Mucosa of gallbladder (tissue), 1 donor: ENCODE measurements around the gene LYPD6B. TPM values are rescaled to one million over a fixed set of nuclear protein-coding genes. Genes with fewer than 3 reads are reported as not detected.

Experiments
- DNase-seq: peaks from one replicate; pipeline ENCODE4 v3.0.0-alpha.2; 2020; ENCODE audit warnings: low spot score
- total RNA-seq: library from RNA; stranded (reverse); gene quantifications from one replicate; pipeline ENCODE4 v1.2.1, GENCODE V29; 2021
- donor health status: DM: no; HTN: no; CAD: no.

Gene LYPD6B
- total RNA-seq, 1 donor from 2014 or later, result 98.5 TPM

DNA sequence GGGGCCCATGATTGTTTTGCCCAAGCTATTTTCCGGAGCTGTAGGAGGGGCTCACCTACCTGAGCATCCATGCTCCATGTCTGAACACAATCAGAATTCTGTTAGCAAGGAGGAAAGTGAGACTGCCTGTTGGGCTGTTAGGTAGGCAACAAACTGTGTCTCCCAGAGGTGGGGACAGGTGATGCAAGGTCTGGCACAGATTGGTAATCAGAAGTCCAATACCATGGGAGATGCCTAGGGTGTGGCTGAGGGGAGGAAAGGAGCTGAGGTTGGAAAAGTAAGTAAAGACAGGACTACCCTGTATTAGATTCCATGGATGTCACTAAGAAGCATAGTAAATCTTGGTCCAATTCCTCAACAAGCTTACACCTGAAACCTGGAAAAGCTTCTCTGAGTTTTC, 3.0 kb downstream of the LYPD6B start:
- no peak for DNase-seq

DNA sequence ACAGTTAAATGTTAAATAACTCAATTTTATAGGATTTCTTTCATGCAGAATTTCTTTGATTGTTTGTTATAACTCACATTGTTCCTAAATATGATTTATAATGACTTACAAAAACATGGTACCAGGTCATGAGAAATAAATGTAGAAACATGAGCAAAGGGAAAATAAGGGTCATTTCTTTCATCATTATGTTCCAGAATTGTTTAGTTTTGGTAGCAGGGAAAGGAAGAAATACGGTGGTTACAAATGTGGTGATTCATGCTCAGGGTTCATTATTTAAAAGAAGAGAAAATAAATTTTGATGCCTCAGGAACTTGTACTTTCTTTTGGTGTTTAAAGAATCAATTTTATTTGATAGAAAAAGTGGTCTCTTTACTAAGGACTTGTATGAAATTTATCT, 4.4 kb downstream of the LYPD6B start:
- DNase-seq, result no peak

DNA sequence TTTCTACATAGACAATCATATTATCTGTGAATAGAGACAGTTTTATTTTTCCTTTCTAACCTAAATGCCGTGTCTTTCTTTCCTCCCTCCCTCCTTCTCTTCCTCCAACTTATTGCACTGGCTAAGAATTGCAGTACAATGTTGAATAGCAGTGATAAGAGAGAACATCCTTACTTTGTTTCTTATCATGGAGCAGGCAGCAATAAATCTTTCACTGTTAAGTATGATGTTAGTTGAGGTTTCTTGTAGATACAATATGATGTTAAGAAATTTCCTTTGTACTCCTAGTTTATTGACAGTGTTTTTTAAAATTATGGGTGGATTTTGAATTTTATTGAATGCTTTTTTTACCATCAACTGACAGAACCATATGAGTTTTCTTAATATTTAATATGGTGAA, 6.0 kb downstream of the LYPD6B start:
- no peak for DNase-seq

DNA sequence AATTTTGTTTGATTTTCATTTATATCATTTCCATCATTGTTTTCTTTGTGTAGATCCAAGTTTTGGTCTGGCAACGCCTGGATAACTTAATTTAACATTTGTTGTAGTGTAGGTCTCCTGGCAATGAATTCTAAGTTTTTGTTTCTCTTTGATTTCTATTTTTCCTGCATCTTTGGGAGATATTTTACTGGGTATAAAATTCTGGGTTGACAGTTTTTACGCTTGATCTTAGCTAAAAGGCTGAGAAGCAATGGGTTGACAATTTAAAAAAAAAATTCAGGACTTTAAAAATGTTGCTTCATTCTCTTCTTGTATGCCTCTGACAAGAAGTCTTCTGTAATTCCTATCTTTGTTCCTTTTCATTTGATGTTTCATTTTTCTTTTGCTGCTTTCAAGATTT, 8.6 kb downstream of the LYPD6B start:
- no peak for DNase-seq

DNA sequence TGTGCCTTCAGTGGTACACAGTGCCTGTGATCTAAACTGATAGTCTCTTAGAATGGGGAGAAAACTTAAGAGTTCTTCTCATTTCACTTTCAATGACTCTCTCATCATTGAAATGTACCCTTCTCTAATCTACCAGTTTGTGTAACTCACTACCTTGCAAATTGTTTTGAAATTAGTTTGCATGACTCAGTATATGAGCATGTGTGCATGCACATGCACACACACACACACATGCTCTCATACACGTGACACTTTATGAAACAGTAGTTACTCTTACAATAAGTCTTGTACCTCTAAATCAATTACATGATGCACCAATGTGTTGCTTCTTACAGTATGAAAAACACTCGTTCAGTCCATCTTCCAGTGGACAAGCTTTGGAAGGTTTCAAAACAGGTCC, 10.6 kb downstream of the LYPD6B start:
- DNase-seq, result no peak

DNA sequence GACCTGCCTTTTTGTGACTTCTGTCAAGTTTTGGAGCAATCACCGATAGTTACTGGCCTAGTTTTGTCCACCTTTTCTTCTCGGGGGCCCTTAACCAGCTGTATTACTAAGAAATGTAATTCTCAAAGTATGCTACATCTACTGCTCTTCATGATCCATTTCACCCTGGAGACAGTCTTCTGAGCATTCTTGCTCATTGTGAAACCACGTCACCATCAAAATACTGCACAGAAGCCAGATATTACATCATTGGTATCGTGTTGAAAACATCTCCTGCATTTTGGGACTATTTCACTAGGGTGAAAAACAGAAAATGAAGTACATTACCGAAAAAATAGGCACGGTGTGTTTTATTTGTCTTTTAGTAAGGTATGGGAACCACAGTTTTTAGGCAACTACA, 11.7 kb downstream of the LYPD6B start:
- no peak for DNase-seq

DNA sequence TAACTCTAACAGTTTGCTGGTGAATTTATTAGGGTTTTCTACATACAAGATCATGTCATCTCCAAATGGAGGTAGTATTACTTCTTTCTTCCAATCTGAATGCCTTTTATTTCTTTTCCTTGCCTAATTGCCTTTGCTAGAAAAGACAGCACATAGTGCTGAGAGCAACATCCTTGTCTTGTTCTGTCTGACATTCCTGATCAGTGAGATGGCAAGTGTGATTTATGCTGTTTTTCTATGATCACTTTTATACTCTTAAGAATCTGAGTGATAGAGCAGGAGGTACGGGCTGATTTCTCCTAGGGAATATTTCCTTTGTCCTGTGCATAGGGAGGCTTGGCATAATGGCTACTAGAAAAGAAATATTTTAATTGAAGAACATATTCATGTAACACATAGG, 17.3 kb downstream of the LYPD6B start:
- DNase-seq, result no peak

DNA sequence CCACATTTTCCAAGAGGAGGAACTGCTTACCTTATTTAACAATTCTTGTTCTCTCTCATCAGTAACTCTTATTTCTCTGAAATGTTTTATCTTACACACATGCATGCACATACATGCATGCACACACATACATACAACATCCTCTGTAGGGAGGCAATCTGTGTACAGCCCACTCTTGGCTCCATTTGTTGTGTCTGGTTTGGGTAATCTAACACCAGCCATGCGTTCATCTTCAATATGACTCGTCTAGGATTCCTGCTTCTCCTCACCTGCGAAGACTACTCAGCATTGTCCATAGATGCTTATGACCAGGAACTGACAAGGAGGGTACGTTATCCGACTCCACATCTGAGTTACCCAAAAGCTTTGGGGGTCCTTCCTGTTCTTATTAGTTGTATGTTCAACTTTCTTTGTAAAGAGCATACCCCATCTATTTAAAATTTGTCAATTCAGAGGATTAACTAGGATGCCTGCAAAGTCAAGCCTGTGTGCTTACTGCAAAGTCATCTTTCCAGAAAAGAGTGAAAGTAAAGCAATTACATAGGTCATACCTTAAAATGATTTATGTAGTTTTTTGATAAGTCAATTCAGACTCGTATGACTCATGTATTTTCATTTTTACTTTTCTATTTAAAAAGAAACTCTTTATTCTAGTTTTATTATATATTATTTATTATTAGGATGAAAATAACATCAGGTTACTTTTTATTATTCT, 18.2 kb downstream of the LYPD6B start:
- no peak for DNase-seq

DNA sequence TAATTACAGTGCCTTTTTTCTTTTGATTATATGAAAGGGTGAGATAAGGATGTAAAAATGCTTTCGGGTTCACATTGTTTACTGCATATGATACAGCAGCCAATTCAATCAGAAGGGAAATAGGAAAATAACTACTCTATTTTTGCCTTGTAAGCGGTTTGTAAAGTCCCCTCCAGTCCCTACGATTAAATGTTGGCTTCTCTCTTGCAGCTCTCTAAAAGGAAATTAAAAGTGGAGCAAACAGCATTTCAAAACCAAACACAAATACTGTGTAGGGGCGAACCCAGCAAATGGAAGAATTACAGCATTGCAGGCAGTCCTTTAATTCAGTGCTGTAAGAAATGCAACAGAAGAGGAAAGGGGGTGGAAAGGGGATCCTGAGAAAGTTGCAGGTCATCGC, 18.9 kb downstream of the LYPD6B start:
- DNase-seq, result no peak

DNA sequence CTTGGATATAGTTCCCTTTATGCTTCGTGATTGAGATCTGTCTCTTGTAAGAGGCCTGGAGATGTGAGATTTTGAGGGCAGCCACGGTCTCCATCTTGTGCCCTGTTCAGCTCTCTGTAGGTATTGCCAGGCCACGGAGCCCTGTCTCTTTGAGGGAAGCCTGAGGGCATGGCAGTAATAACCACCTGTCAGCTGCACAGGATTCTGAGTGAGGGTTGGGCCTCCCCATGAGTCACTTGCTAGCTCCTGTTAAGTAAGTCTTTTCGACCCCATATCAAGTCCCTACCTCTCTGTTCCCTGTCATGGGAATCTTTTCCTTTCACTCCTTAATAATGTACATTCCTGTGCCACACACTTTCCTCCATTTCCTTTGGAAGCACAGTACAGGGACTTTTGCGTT, 20.4 kb downstream of the LYPD6B start:
- DNase-seq, result no peak

DNA sequence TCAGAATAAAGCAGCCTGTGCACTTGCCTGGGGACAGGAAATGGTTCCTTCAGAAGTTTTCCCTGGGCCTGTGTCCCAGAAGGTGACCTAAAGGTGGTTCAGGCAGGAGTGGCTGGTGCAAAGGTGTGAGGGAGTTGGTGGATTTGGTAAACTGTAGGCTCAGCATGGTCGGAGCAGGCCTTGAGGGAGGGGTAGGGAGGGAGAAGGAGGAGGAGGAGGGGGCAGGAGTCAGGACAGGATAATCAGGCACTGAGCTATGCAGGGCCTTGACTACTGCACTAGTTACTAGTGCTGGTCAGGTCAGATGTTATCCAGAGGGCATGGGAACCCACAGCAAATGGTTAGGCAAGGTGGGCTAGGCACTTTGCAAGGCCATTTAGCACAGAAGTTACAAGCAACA, 21.3 kb downstream of the LYPD6B start:
- no peak for DNase-seq

DNA sequence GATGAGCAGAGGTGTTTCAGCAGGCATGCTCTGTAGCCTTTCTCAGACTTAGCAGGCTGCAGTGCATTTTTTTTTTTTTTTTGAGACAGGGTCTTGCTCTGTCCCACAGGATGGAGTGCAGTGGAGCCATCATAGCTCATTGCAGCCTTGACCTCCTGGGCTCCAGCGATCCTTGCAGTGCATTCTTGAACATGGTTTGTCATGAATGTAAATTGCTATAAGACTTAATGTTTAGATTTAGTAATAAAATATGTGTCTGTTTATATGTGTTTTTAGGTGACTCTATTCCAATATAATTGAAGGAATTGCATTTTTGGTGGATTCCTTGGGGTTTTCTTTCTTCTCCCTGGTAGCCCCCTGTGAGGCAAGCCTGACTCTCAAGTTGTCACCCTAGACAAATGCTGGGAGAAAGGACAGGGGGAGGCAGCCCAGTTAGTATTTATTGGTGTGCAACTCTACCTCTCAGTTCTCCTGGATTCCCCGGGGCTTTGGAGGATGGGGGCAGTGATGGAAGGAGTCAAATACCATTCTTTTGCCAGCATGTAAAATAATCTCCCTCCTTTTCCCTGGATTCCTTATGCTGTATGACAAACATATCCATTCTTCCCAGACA, 22.7 kb downstream of the LYPD6B start:
- no peak for DNase-seq

DNA sequence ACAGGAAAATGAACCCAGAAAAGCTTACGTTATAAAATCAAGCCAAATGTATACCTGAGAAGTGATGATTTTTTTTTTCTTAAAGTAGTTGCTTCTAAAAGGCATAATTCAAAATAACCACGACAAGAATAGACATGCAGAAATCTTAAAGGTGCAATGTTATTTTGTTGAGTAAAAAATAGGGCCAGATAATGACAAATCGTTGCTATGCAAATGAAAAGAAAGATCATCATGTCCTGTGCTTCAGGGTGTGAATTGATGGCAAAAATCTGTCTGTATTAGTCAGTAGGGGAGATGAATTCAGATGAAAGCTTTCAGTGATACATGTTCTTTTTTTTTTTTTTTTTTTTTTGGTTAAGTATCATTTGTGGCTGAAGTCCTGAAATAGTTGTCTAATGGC, 24.0 kb downstream of the LYPD6B start:
- DNase-seq, result no peak

DNA sequence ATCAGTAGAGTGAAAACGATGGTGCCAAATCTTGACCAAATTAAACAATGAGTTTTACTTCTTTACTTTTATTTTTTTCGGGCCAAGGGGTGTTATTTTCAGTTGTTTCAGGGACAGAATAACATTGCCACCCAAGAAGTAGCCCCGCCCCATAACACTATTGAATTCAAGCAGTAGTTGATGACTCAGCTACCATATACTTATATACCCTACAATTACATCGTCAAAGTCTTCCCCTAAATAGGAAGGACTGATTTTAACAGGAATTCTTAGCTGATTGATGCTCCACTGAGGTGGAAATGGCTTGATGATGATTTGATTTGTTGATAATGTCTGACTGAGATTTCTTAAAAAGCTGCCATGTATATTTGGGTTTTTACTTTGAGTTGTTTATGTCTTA, 24.7 kb downstream of the LYPD6B start:
- DNase-seq, result no peak

DNA sequence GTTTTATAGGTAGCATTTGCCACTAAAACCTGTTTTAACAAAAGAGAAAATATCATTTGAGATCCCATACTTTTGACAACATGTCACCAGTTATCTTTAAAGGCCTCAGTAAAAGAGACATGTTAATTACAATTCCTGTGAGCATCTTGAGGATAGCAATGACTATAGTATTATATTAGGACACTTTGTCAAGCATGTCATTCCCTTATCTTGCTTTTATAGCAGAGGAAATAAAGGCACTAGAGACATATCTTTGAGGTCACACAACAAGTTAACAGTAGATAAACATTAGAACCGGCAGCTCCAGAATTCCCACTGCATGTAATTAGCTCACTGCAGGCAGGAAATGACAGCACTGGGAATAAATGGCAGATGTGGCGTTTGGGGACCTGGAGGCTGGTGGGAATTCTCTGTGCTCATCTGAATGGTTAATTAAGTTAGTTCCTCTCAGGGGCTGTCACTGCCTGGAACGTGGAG, 25.9 kb downstream of the LYPD6B start:
- DNase-seq, result no peak

DNA sequence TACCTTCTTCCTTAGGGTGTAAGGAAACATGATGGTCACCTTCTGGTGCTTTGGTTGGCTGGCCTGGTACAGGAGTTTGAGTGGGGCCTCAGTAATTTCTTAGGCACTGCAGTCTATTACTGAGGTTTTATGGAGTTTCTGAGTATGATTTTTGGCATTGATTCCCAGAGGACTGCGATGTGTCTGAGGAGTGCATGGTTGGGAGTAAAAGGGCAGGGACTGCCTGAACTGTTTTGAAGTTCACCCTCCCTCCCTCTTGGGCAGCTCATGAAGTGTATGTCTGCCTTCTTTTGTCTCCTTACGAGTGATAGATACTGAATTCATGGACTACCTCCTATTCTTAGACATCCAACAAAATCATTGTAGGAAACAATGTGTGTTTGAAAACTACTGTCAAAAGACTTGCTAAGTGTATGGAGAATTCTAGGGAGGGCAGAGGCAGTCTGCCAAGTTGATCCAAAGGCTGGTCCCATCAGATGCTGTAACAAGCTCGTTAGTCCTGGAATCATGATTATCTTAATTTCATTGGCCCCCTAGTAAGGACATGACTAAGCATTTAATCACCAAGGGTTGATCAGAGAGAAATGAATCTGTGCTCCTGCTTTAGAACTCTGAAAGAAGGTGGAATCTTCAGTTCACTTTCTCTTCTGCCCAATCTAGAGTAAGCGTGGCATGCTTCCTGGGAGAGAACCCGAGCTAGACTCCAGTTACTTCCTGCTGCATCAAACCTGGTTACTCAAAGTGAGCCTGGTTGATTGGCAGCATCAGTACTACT, 26.5 kb downstream of the LYPD6B start:
- no peak for DNase-seq

DNA sequence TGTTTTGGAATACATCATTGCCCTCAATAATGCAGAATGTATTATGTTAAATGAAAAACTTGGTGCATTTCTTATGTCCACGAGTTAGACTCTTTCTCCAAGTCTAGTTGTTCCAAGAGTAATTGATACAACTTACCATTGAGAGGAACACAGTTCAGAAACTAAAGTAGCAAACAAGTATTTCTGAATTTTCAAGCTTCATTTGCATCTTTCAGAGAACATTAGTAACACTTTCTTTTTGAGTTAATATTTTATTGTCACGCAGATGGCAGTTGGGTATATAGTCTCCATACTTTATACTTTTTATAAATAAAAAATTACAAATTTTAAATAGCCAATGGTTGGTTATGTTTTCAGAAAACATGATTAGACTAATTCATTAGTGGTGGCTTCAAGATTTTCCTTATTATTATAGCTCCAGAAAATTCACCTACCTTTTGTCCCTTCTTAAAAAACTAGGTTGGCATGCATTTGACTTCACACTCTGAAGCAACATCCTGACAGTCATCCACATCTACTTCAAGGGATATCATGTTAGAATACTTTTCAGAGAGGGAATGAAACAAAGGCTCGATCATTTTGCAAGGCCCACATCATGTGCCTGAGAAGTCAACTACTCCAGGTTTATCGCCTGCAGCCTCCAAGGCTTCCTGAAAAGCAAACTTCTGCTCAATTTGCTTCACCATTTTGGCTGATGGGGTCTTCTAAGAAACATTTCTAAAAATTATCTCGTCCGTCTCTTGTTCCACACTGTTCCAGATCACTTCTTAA, 29.9 kb downstream of the LYPD6B start:
- no peak for DNase-seq

DNA sequence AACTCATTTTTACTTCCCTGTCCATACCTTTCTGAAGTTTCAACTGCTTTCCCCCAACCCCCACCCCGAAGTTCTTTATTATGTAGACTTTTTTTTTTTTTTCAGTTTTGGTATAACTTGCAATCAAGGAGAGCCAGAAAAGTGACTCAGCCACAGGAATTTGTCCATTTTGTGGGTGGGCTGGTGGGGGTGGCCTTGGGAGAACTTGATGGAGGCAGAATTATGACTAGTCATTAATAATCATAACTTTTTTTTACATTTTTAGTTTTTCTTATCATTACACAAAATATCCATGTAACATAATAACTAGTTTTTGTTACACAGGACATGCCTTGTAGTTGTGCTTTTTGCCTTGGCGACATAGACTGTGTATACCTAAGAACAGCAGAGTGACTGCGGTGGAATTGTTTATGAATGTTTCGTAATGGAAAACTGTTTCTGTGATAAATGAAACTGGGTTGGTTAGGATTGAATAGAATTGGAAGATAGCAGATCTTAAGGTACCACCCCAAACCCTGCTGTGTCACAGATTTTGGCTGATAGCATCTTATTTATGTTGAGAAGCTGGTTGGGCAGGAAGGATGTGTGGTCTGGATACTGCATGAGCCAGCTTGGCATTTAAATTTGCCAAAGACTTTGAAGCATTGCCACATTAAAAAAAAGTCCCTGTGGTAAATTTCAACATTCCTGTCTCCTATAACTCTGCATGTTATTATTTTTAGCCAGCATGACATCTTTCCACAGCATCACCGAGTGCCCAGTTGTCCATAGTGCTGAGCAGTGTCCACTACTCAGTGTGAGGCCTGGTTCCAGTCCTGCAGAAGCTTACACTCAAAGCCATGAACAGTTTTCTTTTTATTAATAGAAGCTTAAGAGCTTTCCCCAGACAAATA, 30.7 kb downstream of the LYPD6B start:
- no peak for DNase-seq

DNA sequence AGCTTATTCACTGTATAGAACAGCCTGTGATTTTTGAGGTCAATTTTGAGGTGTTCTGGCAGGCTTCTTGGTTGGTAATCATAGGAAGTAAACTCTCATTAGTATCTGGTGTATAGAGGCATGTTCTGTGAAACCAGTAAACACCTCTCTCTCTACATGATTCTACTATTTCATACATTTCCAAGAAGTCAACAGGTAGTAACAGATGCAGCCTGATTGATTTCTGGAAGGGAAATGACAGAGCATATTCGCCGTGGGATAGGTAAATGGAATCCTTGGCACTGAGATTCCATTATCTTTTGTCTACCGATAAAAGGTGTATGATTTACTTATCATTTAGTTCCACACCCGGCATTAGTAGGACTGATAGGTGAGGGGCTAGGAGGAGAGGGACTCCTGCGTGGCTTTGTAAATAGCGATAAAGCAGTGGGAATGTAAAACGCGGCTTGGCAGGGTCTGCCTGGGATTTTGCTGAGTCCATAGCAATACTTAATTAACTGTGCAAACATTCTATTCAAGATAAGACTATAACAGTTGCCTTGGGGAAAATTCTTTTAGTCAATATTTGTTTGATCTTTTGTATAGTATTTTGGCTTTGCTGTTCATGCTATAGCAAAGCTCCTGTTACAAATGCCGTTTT, 32.3 kb downstream of the LYPD6B start:
- DNase-seq, result no peak

DNA sequence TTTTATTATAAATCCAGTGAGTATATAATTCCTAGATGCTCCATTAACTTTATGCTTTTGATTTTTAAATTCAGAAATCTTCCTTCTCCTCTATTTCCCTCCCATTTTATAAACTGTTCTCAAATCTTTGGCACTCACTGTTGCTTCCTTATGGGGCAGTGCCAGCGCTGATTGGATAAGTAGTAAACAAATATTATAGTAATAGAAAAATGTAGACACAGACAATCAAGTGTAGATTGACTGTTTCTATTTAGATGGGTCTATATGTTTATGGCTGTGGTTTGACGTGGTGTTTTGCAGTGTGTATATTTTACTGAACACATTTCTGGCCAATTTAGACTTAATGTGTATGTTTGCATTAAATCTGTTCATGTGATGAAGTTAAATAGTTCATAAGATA, 36.6 kb downstream of the LYPD6B start:
- DNase-seq, result no peak

DNA sequence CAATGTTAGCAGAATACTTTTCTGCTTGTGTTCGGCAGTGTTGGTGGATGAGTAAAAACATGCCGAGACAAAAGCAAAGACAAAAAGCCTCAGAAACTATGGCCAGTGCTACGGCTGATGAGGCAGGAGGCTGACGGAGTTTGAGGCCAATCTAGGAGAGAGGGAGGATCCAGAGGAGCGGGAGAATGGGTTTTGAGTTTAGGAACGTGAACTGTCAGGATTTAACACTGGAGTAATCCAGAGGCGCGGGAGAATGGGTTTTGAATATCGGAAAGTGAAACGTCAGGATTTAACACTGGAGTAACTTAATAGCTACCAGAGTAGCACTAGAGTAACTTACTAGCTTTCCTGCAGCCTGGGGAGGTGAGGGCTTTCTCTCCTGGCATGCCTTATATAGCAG, 37.4 kb downstream of the LYPD6B start:
- DNase-seq, result no peak
